Measurements from ENCODE around the gene RNF224.

Gene RNF224

DNA sequence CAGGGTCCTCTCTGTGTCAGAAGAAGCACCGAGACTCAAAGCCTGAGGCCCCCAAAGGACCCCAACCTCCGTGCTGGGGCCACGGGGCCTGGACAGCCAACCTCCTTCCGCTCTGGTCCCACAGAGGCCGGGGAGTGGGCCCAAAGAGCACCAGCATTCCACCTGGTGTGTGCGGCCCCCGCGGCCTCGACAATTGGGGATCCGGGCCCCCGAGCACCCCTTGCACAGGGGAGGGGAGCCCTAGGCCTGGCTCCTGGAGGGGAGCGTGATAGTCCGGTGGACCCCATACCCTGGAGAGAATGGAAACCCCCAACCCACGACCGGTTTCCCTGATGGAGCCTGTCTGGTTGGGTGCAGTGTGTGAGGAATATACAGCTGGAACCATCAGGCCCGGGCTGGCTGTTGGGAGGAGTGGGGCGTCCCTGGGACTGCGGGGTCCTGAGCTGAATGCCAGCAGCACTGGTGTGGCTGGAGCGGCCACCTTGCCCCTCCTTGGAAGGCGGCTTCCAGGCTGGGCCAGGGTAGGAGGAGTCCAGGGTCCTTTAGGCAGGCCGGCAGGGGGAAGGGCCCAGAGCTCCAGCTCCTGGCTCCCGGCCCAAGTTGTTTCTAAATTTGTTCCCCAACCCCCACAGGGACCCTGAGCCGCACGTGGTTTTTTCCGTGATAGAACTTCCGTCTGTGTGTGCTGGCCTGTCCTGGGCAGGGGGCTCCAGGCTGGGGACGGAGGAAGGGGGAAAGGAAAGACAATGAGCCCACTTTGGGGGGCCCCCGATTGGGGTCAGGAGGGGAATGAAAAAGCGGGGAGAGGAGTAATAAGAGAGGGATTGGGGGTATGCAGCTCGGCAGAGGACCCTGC is 49.4 kb downstream of the RNF224 start:
- H3K4me3 ChIP-seq (replicated peaks in 1 of 2; ENCODE audit: low read depth in 2 of 2, low read length in 2 of 2): peak overlapping the region; percentile 61 to 64
- TF ChIP-seq, protein P1, sequence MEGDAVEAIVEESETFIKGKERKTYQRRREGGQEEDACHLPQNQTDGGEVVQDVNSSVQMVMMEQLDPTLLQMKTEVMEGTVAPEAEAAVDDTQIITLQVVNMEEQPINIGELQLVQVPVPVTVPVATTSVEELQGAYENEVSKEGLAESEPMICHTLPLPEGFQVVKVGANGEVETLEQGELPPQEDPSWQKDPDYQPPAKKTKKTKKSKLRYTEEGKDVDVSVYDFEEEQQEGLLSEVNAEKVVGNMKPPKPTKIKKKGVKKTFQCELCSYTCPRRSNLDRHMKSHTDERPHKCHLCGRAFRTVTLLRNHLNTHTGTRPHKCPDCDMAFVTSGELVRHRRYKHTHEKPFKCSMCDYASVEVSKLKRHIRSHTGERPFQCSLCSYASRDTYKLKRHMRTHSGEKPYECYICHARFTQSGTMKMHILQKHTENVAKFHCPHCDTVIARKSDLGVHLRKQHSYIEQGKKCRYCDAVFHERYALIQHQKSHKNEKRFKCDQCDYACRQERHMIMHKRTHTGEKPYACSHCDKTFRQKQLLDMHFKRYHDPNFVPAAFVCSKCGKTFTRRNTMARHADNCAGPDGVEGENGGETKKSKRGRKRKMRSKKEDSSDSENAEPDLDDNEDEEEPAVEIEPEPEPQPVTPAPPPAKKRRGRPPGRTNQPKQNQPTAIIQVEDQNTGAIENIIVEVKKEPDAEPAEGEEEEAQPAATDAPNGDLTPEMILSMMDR (IDR thresholded peaks at IDR 0.05; ENCODE audit: low read depth, low read length): no peak
- peak; percentile 72 to 87 for DNase-seq (ENCODE audit: low read depth in 2 of 2)

DNA sequence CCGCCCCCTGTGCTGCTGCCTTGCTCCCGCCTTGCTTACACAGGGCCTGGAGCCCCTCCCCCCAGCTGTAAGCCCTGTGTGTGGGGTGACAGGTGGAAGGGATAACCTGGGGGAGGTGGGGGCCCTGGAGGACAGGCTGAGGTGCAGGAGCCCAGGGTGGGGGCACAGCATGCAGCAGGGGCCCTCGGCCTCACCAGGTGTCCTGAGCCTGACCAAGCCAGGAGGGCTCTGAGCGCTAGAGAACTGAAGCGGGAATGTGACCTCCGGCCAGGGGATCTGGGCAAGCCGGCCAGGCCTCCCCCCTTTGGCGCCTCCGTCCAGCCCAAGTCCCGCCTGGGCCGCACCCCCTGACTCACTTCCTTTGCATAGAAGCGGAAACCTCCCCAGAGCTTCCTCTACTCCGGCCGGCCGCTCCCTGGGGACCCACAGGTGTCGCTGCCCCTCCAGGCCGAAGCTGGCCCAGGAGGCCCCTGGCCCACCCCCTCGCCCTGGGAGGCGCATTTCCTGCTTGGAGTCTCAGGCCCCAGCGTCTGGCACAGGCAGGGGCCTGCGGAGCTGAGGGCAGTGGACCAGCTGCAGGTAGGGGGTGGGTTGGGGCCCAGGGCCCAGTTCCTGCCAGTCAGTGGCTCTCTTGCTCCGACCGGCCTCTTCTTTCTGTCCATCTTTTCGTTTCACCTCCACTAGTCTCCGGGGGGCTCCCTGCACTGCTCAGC is 50.2 kb downstream of the RNF224 start, which contains the start of gene TOR4A:
Gene TOR4A, plus strand, starts transcription at position 398 of the 713 bp plus-strand sequence. CDS start 964 bp downstream, outside the sequence.
- H3K4me3 ChIP-seq (replicated peaks in 1 of 2; ENCODE audit: low read depth in 2 of 2, low read length in 2 of 2): peak within 1 kb of the TSS; percentile 61 to 64
- TF ChIP-seq, protein P1 (IDR thresholded peaks at IDR 0.05; ENCODE audit: low read depth, low read length): no peak
- peak; percentile 92 to 94 for DNase-seq (ENCODE audit: low read depth in 2 of 2)

DNA sequence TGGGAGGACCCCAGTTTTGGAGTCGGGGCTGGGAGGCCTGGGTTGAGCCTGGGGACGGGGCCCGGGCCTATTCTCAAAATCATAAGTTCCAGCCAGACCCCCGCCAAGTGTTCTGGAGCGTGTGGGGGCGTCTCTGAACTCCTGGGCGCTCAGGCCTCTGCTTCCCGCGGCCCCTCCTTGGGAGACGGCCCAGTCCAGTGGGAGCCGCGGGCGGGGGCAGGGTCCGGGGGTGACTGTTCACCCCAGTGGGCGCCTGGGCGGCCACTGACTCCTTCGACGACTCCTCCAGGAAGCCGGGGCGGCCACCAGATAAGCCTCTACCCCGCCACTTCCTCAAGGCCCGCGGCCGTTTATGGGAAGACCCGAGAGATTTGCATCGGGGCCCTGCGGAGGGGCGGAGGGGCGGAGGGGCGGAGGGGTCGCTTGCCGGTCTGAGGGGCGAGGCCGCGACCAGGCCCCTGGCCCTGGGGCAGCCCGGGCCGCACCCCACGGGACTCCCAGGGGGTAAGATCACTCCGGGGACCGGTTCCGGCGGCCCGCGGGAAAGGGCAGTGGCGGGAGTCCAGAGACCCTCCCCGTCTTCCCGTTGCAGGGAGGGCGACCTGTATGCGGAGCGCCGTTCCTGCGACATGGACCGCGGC is 50.9 kb downstream of the RNF224 start:
- TF ChIP-seq, protein P1 (IDR thresholded peaks at IDR 0.05; ENCODE audit: low read depth, low read length): no peak
- DNase-seq (ENCODE audit: low read depth in 2 of 2): peak in 1 of 2 donors; percentile 38
- peak overlapping the region; percentile 61 to 64 for H3K4me3 ChIP-seq (replicated peaks in 1 of 2; ENCODE audit: low read depth in 2 of 2, low read length in 2 of 2)

Measured in cardiac fibroblast (primary cell).